Lower leg skin (tissue), 3 donors: ENCODE measurements around the gene RAB11FIP4.

Experiments used
- CTCF ChIP-seq, 3 donors: fragments of 450-650 bp; IDR thresholded peaks; one replicate each; pipeline ENCODE4 v1.5.1; 2016; ENCODE audit warnings: antibody characterized with exemption in 3 of 3, mild to moderate bottlenecking in 3 of 3, moderate library complexity in 2 of 3
- POLR2A ChIP-seq, 2 donors: fragments of 450-650 bp; IDR thresholded peaks; one replicate each; pipeline ENCODE4 v1.6.1; 2016 to 2017; ENCODE audit warnings: antibody characterized with exemption in 2 of 2, mild to moderate bottlenecking in 1 of 2, moderate library complexity in 1 of 2

- TF ChIP-seq CTCF (IDR thresholded peaks at IDR 0.05) (no peak), POLR2A (IDR thresholded peaks at IDR 0.05) (no peak)
Measured at GRCh38 chr17:31575043-31575442, 183.6 kb downstream of the RAB11FIP4 start.
